Daoy (cell line): Measurements from ENCODE around the gene KRT13. TPM values are rescaled to one million over a fixed set of nuclear protein-coding genes. Genes with fewer than 3 reads are reported as not detected.
A peak's percentile ranks its signal among the peaks of the same experiment; 100 is the strongest.

ENCODE experiments used
- DNase-seq: peaks from one replicate; pipeline ENCODE4 v3.0.0-alpha.2; 2015; ENCODE audit warnings: low read depth
- total RNA-seq: library from RNA; depleted of rRNA; stranded (reverse); fragments of >200 nt; shearing (Covaris generic); gene quantifications from 2 replicates; pipeline ENCODE4 v1.2.3, GENCODE V29; 2014

KRT13 gene
- total RNA-seq, 1 experiment from 2014 or later = not detected

GRCh38 chr17:41520821-41521521 lies 15.6 kb upstream of the KRT13 start:
- DNase-seq = peak; percentile 69

DNA sequence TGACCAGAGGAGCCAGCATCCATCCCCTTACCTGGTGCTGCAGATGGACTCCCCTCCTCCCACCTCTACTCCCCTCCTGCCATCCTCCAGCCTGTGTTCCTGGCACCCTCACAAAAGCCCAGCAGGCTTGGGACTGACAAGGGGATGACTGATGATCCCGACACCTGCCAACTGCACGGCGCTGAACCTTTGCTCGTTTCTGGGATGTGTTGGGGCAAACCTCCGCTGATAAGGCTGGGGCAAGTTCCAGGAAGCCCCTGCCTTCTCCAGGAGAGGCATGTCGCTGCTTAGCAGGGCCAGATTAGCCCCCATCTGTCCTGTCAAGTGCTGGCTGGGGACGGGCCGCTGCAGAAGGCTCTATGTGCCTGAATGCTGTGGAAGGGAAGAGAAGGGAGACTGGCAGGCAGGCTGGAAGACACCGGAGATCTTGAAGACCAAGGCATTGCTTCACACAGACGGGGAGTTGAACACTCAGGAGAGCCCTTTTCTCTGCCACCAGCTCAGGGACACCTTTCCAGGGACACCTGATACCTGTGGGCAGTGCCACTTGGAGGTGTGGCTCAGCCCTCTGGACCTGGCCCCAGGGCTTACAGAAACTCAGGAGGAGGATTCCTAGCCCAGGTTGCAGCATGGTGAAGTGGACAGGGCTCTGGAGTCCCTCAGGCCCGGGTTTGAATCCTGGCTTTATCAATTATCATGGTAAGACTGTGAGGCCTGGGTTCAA lies 14.3 kb upstream of the KRT13 start:
- DNase-seq = no peak

- peak; percentile 59 for DNase-seq
These were observed 13.5 kb upstream of the KRT13 start, which contains the start of gene KRT15 for GRCh38 chr17:41518789-41519449. Gene KRT15 (minus strand): TSS chr17:41518890. CDS start chr17:41518827, 63 bp downstream.

DNA sequence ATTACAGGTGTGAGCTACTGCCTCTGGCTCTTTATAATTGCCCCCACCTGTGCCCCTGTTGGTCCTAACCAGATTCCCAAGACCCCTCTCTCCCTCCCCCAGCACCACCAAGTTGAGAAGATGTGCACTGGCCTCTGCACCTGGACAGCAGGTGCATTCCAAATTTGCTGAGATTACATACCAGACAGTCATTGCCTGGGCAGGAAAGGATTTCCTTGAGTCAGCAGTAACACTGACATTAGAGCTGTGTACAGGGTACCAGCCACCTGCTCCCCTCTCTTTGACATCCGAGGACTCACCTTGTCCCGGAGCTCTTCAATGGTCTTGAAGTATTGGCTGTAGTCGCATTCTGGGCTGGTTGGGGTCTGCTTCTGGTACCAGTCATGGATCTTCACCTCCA lies 12.6 kb upstream of the KRT13 start:
- DNase-seq = no peak

GRCh38 chr17:41516830-41517283 lies 11.4 kb upstream of the KRT13 start:
- no peak for DNase-seq

DNA sequence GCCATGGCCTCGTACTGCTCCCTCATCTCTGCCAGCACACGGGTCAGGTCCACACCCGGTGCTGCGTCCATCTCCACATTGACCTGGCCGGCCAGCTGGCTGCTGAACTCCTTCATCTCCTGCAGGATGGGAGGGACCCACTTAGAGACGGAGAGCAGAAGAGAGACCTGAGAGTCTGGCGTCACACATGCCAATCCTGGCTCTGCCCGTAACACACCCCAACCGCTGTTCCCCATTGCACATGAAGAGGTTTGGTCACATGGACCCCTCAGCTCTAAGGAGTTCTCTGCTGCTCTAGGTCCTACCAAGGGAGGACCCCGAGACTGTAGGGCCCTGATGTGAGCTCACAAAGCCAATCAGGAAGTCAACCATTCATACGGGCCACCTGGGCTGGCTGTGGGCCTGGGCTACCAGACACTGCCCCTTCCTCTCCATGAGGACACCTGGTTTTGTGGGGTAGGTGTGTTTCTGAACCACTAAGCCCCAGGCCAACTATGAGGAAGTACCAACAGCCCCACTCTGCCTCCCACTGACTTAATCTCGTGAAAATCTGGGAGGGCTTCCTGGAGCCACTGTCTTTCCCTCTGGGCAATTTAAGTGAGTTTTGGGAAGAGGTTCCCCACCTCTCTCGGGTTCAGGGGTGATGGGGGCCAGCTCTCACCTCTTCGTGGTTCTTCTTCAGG lies 10.9 kb upstream of the KRT13 start:
- no peak for DNase-seq

GRCh38 chr17:41513168-41513547 lies 7.7 kb upstream of the KRT13 start:
- peak; percentile 39 for DNase-seq

DNA sequence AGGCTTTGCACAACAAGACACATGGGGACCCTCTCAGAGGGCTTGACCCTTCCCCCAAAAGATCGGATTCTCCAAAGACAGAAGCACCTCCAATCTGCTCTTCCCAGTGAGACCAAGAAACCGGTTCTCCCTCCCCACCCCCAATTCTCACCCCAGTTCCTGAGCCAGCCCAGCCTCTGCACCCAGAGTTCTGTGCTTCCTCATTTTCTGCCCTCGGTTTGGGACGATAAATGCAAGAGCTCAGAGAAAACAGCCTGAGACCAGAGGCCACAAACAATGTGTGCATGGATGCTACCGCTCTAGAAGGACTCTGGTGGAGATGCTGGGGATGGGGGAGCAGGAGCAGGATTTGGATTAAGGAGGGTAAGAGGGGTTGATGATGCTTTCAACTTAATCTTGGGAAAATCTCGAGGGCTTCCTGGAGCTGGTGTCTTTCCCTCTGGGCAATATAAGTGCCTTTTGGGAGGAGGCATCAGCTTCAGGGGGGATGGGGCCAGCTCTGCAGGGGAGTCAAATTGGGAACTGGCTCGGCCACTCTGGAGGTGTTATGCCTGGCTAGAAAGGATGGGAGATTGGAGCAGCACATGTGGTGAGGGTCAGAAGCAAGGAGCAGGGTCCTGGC lies 7.2 kb upstream of the KRT13 start:
- DNase-seq = no peak

- no peak for DNase-seq
These were observed 6.3 kb upstream of the KRT13 start for GRCh38 chr17:41511716-41512115.

DNA sequence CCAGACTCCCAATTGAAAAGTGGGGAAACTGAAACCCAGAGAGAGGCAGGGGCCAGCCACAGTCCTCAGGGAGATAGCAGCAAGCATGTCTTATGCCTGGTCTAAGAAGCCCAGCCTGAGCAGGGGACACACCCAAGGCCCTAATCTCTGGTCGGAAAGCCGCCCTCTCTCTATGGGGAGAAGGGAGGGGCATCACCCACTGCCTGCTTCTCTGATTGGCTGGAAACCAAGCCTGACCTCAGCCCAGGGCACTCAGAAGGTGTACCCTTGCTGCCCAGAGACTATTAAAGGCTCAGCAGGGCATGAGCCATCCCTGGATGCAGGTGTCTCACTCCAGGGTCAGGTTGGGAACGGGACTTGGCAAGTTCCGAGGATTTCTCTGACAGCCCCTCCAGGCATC lies 5.7 kb upstream of the KRT13 start:
- DNase-seq = no peak

- DNase-seq = no peak
These were observed 5.0 kb upstream of the KRT13 start for GRCh38 chr17:41510251-41511065.

GRCh38 chr17:41507315-41507880 lies 2.0 kb upstream of the KRT13 start:
- DNase-seq = no peak

- DNase-seq = no peak
These were observed 676 bp upstream of the KRT13 start for GRCh38 chr17:41505809-41506767.

- DNase-seq = no peak
These were observed 1.0 kb downstream of the KRT13 start for GRCh38 chr17:41504246-41504977.

GRCh38 chr17:41503202-41503601 lies 2.2 kb downstream of the KRT13 start:
- no peak for DNase-seq

DNA sequence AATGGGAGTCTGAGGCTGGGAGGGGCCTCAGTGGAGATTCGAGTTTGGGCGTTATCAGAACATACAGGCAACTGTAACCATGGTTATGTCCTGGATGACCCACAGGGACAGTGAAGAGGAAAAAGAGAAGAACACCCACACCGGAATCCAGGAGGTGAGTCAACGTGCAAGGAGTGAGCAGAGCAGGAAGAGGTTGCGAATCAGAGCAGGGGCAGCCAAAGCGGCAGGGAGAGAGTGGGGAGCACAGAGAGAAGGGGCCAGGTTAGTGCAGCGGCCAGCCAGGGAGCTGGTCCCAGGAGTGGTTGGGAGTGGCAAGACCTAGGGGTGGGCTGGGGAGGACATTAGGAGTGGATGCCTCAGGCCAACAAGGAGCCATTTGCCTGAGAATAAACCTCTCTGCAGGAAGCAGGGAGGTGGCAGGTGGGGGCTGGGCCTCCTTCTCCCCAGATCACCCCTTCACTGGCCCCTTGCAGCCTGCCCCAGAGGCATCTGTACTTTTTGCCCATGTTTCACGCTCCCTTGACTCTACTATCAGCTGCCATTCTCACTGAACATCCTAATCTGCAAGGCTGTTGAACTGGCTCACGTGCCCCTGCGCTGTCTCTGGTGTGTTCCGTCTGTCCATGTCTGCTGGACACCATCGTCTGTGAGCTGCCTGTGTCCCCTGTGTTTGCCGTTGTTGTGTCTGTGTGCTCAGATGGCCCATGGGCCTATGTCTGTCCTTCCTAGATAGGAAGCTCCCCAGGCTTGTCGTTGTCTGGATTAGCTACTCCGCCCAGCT lies 5.1 kb downstream of the KRT13 start:
- peak; percentile 78 for DNase-seq

GRCh38 chr17:41499714-41500113 lies 5.7 kb downstream of the KRT13 start:
- no peak for DNase-seq

- DNase-seq = no peak
These were observed 7.1 kb downstream of the KRT13 start for GRCh38 chr17:41498276-41498675.
